ENCODE measurements around the gene CIAO2B.

- TF ChIP-seq CTCF (IDR thresholded peaks at IDR 0.05) (no peak), POLR2A (IDR thresholded peaks at IDR 0.05) (no peak)
Observed at GRCh38 chr16:66895999-66896398, 38.2 kb downstream of the CIAO2B start.

All from ovary (tissue), 3 donors.